ENCODE data around the gene ZNF646.

- TF ChIP-seq CTCF (IDR thresholded peaks at IDR 0.05) (no peak), POLR2A (IDR thresholded peaks at IDR 0.05) (no peak)
Observed at GRCh38 chr16:31107465-31107867, 33.2 kb downstream of the ZNF646 start.

All from testis (tissue), 2 donors.